Upper lobe of right lung (tissue), 1 donor: ENCODE measurements around the gene PRR12. TPM values are rescaled to one million over a fixed set of nuclear protein-coding genes. Genes with fewer than 3 reads are reported as not detected.

Experiments used
- ATAC-seq: fragments of 200-7000 bp; cut with Tn5 transposase; one replicate; pipeline ENCODE4 v1.9.1; 2020; ENCODE audit warnings: mild to moderate bottlenecking, moderate library complexity
- DNase-seq: peaks from one replicate; pipeline ENCODE4 v3.0.0-alpha.2; 2020
- H3K27ac ChIP-seq: fragments of 200-600 bp; one replicate; pipeline ENCODE4 v1.8.0; 2022
- H3K27me3 ChIP-seq: fragments of 200-600 bp; one replicate; pipeline ENCODE4 v1.8.0; 2022; ENCODE audit warnings: mild to moderate bottlenecking
- H3K36me3 ChIP-seq: fragments of 200-600 bp; one replicate; pipeline ENCODE4 v1.8.0; 2022
- H3K4me1 ChIP-seq: fragments of 200-600 bp; one replicate; pipeline ENCODE4 v1.8.0; 2022
- H3K4me3 ChIP-seq: fragments of 200-600 bp; one replicate; pipeline ENCODE4 v1.8.0; 2022; ENCODE audit warnings: mild to moderate bottlenecking
- H3K9me3 ChIP-seq: fragments of 200-600 bp; one replicate; pipeline ENCODE4 v1.8.0; 2022
- intact Hi-C: fragments of 100-400 bp; cut with DNase I; formaldehyde crosslinking; loops from one replicate; pipeline ENCODE4 v1.11.0; 2022
- total RNA-seq: library from RNA; stranded (reverse); fragmentation: NEBNext Ultra II Directional; extraction: Animal tissue kit (Norgen Biotek cat#: 25700); gene quantifications from one replicate; pipeline ENCODE4 v1.2.1, GENCODE V29; 2021
- TF ChIP-seq, protein P1 (sequence below): fragments of 200-600 bp; IDR thresholded peaks from one replicate; pipeline ENCODE4 v1.8.0; 2022; ENCODE audit warnings: antibody characterized with exemption
- donor health status: DM: no; HTN: yes; CAD: no; lungs with severe emphysema.

Gene PRR12
- total RNA-seq, 1 donor from 2014 or later = 30.9 TPM

DNA sequence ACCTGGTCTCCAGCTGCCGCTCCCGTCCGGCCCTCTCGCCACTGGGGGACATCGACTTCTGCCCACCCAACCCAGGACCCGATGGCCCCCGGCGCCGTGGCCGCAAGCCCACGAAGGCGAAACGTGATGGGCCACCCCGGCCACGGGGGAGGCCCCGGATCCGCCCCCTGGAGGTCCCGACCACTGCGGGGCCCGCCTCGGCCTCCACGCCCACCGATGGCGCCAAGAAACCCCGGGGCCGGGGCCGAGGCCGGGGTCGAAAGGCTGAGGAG lies 6.7 kb downstream of the PRR12 start:
- TF ChIP-seq, protein P1, sequence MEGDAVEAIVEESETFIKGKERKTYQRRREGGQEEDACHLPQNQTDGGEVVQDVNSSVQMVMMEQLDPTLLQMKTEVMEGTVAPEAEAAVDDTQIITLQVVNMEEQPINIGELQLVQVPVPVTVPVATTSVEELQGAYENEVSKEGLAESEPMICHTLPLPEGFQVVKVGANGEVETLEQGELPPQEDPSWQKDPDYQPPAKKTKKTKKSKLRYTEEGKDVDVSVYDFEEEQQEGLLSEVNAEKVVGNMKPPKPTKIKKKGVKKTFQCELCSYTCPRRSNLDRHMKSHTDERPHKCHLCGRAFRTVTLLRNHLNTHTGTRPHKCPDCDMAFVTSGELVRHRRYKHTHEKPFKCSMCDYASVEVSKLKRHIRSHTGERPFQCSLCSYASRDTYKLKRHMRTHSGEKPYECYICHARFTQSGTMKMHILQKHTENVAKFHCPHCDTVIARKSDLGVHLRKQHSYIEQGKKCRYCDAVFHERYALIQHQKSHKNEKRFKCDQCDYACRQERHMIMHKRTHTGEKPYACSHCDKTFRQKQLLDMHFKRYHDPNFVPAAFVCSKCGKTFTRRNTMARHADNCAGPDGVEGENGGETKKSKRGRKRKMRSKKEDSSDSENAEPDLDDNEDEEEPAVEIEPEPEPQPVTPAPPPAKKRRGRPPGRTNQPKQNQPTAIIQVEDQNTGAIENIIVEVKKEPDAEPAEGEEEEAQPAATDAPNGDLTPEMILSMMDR = no peak
- intact Hi-C loops = no loop called here
- no peak overlapping the region for H3K4me3 ChIP-seq
- no peak overlapping the region for H3K27ac ChIP-seq
- no peak for DNase-seq
- H3K4me1 ChIP-seq = peaks cover 6% of the 10 kb centered on the region
- peaks cover 81% of the 10 kb centered on the region for H3K36me3 ChIP-seq
- ATAC-seq = no peak
- H3K27me3 ChIP-seq = no peaks in the 10 kb centered on the region
- no peaks in the 10 kb centered on the region for H3K9me3 ChIP-seq

DNA sequence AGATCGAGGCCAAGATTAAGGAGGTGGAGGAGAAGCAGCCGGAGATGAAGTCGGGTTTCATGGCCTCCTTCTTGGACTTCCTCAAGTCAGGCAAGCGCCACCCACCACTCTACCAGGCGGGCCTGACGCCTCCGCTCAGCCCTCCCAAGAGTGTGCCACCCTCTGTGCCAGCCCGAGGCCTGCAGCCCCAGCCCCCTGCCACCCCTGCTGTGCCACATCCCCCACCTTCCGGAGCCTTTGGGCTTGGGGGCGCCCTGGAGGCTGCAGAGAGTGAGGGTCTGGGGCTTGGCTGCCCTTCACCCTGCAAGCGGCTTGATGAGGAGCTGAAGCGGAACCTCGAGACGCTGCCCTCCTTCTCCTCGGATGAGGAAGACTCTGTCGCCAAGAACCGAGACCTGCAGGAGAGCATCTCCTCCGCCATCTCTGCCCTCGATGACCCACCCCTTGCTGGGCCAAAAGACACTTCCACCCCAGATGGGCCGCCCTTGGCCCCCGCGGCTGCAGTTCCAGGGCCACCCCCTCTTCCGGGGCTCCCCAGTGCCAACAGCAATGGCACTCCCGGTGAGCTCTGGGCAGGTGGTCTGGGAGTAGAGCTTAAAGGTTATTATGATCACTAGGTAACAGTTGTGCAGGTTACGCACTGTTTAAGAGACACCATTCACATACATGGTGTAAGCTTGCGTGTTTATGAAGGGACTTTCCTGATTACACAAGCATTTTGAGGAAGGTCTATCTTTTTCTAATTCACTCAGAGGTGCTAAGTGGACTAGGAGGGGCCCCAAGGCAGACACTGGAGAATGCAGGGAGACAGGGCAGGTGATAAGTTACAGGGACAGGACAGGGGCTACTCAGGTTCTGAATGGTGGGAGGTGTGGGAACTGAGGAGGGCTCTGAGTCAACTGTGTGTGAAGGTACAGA lies 8.7 kb downstream of the PRR12 start:
- intact Hi-C loops = no loop called here
- TF ChIP-seq, protein P1 = no peak

DNA sequence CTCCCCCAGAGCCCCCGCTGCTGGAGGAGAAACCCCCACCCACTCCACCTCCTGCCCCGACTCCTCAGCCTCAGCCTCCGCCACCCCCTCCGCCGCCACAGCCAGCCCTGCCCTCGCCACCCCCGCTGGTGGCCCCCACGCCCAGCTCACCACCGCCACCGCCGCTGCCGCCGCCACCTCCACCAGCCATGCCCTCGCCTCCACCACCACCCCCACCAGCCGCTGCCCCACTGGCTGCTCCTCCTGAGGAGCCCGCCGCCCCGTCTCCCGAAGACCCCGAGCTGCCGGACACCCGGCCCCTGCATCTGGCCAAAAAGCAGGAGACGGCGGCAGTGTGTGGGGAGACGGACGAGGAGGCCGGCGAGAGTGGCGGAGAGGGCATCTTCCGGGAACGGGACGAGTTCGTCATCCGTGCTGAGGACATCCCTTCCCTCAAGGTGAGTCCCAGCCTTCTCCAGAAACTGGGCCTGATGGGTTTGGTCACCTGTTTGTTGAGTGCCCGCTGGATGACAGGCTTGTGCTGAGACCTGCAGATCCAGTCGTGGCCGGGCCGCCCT lies 10.6 kb downstream of the PRR12 start:
- Histone ChIP-seq H3K27ac (no peak overlapping the region), H3K4me1 (no peaks in the 10 kb centered on the region), H3K4me3 (no peak overlapping the region), H3K36me3 (peaks cover 90% of the 10 kb centered on the region), H3K27me3 (no peaks in the 10 kb centered on the region), H3K9me3 (no peaks in the 10 kb centered on the region)
- TF ChIP-seq, protein P1 = no peak
- ATAC-seq = no peak
- intact Hi-C loops = no loop called here
- no peak for DNase-seq

More for the DNA sequence above, 8.7 kb downstream of the PRR12 start:
- Histone ChIP-seq H3K36me3 (peaks cover 93% of the 10 kb centered on the region), H3K27ac (no peak overlapping the region), H3K4me1 (no peaks in the 10 kb centered on the region), H3K4me3 (no peak overlapping the region), H3K27me3 (no peaks in the 10 kb centered on the region), H3K9me3 (no peaks in the 10 kb centered on the region)
- DNase-seq (no peak), ATAC-seq (no peak)

DNA sequence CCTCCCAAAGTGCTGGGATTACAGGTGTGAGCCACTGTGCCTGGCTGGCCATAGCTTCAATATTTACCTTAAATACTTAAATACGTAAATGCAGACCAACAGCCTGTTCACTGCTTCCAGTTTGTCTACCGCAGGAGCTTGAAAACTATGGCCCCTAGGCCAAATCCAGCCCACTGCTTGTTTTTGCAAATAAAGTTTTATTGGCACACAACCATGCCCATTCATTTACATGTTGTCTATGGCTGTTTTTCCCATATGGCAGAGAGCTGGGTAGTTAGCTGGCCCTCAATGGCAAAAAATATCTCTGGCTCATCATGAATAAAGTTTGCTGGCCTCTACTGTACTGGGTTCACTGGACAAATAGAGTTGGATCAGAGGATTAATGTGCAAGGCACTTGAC lies 11.8 kb downstream of the PRR12 start:
- Histone ChIP-seq H3K36me3 (peaks cover 86% of the 10 kb centered on the region), H3K4me3 (no peak overlapping the region), H3K9me3 (no peaks in the 10 kb centered on the region), H3K4me1 (no peaks in the 10 kb centered on the region), H3K27ac (no peak overlapping the region), H3K27me3 (no peaks in the 10 kb centered on the region)
- intact Hi-C loops = no loop called here
- no peak for DNase-seq
- TF ChIP-seq, protein P1 = no peak
- no peak for ATAC-seq

DNA sequence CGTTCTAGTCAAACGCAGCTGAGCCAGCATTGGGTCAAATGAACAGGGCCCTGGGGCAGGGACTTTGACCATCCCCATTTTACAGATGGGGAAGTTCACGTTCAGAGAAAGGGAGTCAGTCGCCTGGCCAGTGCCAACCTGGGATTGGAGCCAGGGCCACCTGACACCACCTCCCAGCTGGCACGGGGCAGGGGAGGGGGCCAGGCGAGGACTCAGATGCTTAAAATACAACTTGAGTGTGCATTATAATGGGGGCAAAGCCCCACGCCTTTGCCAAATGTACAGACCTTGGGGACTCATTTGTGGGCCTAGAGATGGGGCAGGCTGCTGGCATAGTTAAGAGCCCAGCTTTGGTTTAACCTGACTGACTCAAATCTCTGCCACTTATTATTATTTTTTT lies 14.6 kb downstream of the PRR12 start:
- ATAC-seq = no peak
- no peak for DNase-seq
- H3K36me3 ChIP-seq = peaks cover 79% of the 10 kb centered on the region

More for the DNA sequence above, 14.6 kb downstream of the PRR12 start:
- intact Hi-C loops = no loop called here
- Histone ChIP-seq H3K27ac (no peak overlapping the region), H3K4me3 (no peak overlapping the region), H3K27me3 (no peaks in the 10 kb centered on the region), H3K4me1 (no peaks in the 10 kb centered on the region), H3K9me3 (no peaks in the 10 kb centered on the region)
- TF ChIP-seq, protein P1 = no peak
